Measurements from ENCODE around the gene CLCA1. TPM values are rescaled to one million over a fixed set of nuclear protein-coding genes. Genes with fewer than 3 reads are reported as not detected.
A peak's percentile ranks its signal among the peaks of the same experiment; 100 is the strongest.
"Not testable (repeated sequence)": the region's sequence is repeated elsewhere in the genome, so short reads cannot be mapped to it uniquely, and the experiment has no call there.

The CLCA1 gene
- total RNA-seq, 4 donors from 2014 or later: not detected

DNA sequence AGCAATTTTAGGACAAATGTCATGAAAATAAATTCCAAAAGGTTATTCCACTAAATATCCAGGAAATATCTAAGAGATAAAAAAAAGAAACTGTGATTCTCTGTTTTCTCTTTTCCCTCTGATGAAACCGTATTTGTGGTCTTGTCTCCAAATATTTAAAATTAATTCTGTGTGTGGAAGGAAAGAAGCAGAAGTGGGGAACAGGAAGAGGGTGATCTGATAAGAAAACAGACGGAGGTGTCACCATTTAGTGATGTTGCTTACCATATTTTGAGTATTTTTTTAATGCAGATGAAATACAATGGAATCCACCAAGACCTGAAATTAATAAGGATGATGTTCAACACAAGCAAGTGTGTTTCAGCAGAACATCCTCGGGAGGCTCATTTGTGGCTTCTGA is 29.6 kb downstream of the CLCA1 start:
- 76% methylated on average over 3 of the region's 3 CpGs for WGBS
- TF ChIP-seq POLR2A (IDR thresholded peaks at IDR 0.05) (no peak), EP300 (IDR thresholded peaks at IDR 0.05) (no peak), POLR2AphosphoS5 (IDR thresholded peaks at IDR 0.05) (no peak)
- TF ChIP-seq, protein P1, sequence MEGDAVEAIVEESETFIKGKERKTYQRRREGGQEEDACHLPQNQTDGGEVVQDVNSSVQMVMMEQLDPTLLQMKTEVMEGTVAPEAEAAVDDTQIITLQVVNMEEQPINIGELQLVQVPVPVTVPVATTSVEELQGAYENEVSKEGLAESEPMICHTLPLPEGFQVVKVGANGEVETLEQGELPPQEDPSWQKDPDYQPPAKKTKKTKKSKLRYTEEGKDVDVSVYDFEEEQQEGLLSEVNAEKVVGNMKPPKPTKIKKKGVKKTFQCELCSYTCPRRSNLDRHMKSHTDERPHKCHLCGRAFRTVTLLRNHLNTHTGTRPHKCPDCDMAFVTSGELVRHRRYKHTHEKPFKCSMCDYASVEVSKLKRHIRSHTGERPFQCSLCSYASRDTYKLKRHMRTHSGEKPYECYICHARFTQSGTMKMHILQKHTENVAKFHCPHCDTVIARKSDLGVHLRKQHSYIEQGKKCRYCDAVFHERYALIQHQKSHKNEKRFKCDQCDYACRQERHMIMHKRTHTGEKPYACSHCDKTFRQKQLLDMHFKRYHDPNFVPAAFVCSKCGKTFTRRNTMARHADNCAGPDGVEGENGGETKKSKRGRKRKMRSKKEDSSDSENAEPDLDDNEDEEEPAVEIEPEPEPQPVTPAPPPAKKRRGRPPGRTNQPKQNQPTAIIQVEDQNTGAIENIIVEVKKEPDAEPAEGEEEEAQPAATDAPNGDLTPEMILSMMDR (IDR thresholded peaks at IDR 0.05): no peak

DNA sequence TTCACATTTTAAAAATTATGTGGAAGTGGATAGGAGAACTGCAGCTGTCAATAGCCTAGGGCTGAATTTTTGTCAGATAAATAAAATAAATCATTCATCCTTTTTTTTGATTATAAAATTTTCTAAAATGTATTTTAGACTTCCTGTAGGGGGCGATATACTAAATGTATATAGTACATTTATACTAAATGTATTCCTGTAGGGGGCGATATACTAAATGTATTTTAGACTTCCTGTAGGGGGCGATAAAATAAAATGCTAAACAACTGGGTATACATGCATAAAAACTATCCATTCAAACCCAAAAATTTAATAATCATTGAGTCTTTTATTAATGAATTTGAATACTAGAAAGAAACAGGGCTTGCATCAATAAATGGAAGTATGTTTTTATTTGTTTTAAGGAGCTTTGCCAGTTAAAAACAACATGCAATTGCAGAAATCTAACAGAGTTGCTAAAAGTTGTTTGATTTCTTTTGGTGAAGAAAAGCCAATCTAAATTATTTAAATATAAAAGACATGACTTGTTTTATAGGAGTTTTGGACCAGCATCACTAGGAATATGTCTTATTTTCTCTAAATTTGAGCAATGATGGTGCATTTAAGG is 31.4 kb downstream of the CLCA1 start:
- H3K4me1 ChIP-seq: peaks cover 43% of the 10 kb centered on the region
- H3K27me3 ChIP-seq: no peaks in the 10 kb centered on the region
- no peaks in the 10 kb centered on the region for H3K36me3 ChIP-seq
- H3K4me3 ChIP-seq: no peak overlapping the region
- 35% methylated on average over 3 of the region's 3 CpGs for WGBS
- DNase-seq (ENCODE audit: low spot score in 2 of 2): no peak
- TF ChIP-seq, protein P1 (IDR thresholded peaks at IDR 0.05): peak; percentile 52 to 53
- TF ChIP-seq EP300 (IDR thresholded peaks at IDR 0.05): no peak
- TF ChIP-seq POLR2A (IDR thresholded peaks at IDR 0.05): no peak
- no peak for TF ChIP-seq POLR2AphosphoS5 (IDR thresholded peaks at IDR 0.05)
- H3K27ac ChIP-seq: no peak overlapping the region
- no peaks in the 10 kb centered on the region for H3K9me3 ChIP-seq

More for the DNA sequence above, 29.6 kb downstream of the CLCA1 start:
- Histone ChIP-seq H3K4me3 (no peak overlapping the region), H3K27ac (no peak overlapping the region), H3K4me1 (peaks cover 25% of the 10 kb centered on the region), H3K36me3 (no peaks in the 10 kb centered on the region), H3K27me3 (no peaks in the 10 kb centered on the region), H3K9me3 (no peaks in the 10 kb centered on the region)
- DNase-seq (ENCODE audit: low spot score in 2 of 2): no peak

DNA sequence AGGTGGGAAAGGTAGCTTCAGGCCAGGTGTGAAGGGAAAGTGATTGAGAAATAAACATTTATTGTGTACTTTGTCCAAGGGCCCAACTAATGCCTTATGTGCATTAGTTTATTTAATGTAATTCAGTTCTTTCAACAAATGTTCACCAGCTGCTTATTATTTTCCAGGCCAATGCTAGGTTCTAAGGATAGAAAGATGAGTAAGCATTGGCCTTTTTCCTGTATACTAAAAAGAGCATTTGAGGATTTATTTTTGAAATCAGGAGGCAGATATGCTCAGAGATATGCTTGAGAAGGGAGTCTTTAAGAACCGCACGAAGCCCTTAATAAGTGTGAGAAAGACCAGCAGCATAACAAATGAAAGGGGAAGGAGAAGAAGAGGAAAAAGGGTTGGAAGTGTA is 32.0 kb downstream of the CLCA1 start:
- Histone ChIP-seq H3K27ac (no peak overlapping the region), H3K4me3 (no peak overlapping the region), H3K9me3 (no peaks in the 10 kb centered on the region), H3K27me3 (no peaks in the 10 kb centered on the region), H3K4me1 (peaks cover 49% of the 10 kb centered on the region), H3K36me3 (no peaks in the 10 kb centered on the region)
- no peak for DNase-seq (ENCODE audit: low spot score in 2 of 2)
- TF ChIP-seq, protein P1 (IDR thresholded peaks at IDR 0.05): no peak
- TF ChIP-seq POLR2A (IDR thresholded peaks at IDR 0.05) (no peak), POLR2AphosphoS5 (IDR thresholded peaks at IDR 0.05) (no peak), EP300 (IDR thresholded peaks at IDR 0.05) (no peak)
- 45% methylated on average over 2 of the region's 2 CpGs for WGBS

DNA sequence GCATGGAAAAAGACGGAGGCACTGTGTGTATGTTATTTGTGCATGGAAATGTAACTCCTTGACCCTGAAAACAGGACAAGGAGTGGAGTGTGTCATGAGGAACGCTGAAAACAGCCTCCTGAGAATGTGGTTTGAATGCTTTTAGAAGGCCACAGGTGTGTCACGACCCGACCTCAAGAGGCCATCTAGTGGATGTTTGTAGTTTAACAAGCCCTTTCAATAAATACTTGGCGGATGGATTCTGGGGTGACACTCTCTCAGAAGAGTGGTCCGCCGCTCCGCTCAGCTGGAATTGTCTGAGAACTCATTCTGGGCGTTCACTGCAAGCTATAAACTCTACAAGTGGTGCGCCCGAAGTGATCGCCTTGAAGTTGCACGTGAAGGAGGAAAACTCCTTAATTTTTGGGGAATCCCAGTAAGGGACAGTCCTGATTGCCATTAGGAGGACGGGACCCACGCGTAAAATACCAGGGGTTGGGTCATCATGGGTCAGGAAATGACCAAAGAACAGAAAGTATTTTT is 33.5 kb downstream of the CLCA1 start:
- DNase-seq (ENCODE audit: low spot score in 2 of 2); H3K27me3 ChIP-seq; H3K9me3 ChIP-seq; H3K36me3 ChIP-seq: not testable (repeated sequence)
- WGBS: 58% methylated on average over 16 of the region's 16 CpGs
- peaks cover 54% of the 10 kb centered on the region for H3K4me1 ChIP-seq
- TF ChIP-seq, protein P1 (IDR thresholded peaks at IDR 0.05): peak; percentile 9 to 22
- peak overlapping the region; percentile 29 for H3K4me3 ChIP-seq
- peak overlapping the region; percentile 86 for H3K27ac ChIP-seq

DNA sequence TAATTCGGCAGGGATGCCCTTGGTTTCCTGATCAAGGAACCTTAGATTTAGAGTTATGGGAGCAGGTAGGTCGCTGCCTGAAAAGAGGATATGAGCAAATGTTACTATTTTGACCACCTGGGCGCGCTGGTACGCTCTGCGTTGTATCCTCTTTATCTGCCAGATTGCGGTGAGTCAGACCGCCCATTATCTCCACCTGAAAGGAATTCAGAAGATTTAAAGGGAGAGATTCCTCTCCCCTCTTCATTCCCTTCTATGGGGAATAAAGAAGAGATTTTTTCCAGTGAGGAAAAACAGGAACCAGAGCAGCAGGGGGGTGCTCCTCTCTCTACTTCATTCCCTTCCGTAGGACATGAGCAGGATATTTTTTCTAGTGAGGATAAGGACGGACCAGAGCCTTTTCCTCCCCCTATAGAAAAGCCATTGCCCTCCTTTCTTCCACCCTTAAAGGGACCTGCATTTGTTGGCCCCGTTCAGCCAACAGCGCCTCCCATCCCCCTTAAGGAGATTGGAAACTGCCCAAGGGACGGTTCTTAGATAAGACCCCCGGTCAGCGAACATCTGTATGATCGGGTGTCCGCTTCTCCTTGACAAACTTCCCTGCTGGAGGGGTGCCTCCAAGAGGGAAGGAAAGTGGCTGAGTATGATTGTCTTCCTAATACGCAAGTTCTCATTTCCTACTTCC is 34.1 kb downstream of the CLCA1 start:
- Histone ChIP-seq H3K27ac (peak overlapping the region; percentile 86), H3K27me3 (no peaks in the 10 kb centered on the region), H3K9me3 (no peaks in the 10 kb centered on the region), H3K36me3 (no peaks in the 10 kb centered on the region), H3K4me3 (peak overlapping the region; percentile 31), H3K4me1 (peaks cover 54% of the 10 kb centered on the region)
- no peak for TF ChIP-seq POLR2AphosphoS5 (IDR thresholded peaks at IDR 0.05)
- no peak for TF ChIP-seq POLR2A (IDR thresholded peaks at IDR 0.05)
- TF ChIP-seq, protein P1 (IDR thresholded peaks at IDR 0.05): no peak
- no peak for TF ChIP-seq EP300 (IDR thresholded peaks at IDR 0.05)
- WGBS: 51% methylated on average over 18 of the region's 18 CpGs
- no peak for DNase-seq (ENCODE audit: low spot score in 2 of 2)
